Tibial artery (tissue), 4 donors: ENCODE measurements around the gene LDB1.

Experiments used
- DNase-seq, 2 donors: peaks; one replicate each; pipeline ENCODE4 v3.0.0-alpha.2; 2019
- H3K27ac ChIP-seq, 2 donors: fragments of 200-600 bp; sonication (generic) in 1 of 2; 1 replicate in 1 of 2; 2 replicates in 1 of 2; pipeline ENCODE4 v1.5.1; 2018 to 2019; ENCODE audit warnings: mild to moderate bottlenecking in 1 of 2
- H3K27me3 ChIP-seq, 2 donors: fragments of 200-600 bp; sonication (generic) in 1 of 2; one replicate each; pipeline versions ENCODE4 v1.5.1 to v1.6.0; 2016 to 2019
- H3K36me3 ChIP-seq, 3 donors: fragments of 200-600 bp; sonication (generic) in 2 of 3; one replicate each; pipeline ENCODE4 v1.5.1; 2016 to 2019; ENCODE audit warnings: mild to moderate bottlenecking in 2 of 3
- H3K4me1 ChIP-seq, 4 donors: fragments of 200-600 bp; sonication (generic) in 2 of 4; 1 replicate in 3 of 4; 2 replicates in 1 of 4; pipeline ENCODE4 v1.5.1; 2016 to 2019
- H3K4me3 ChIP-seq, 2 donors: fragments of 200-600 bp; sonication (generic) in 1 of 2; 1 replicate in 1 of 2; 2 replicates in 1 of 2; pipeline ENCODE4 v1.5.1; 2018 to 2019; ENCODE audit warnings: mild to moderate bottlenecking in 2 of 2
- H3K9me3 ChIP-seq, 3 donors: fragments of 200-600 bp; sonication (generic) in 1 of 3; one replicate each; pipeline ENCODE4 v1.5.1; 2016 to 2019
- CTCF ChIP-seq, 2 experiments: fragments of 200-600 bp in 1 of 2; fragments of 450-650 bp in 1 of 2; IDR thresholded peaks; one replicate each; pipeline ENCODE4 v1.5.1; 2017 to 2019; ENCODE audit warnings: antibody characterized with exemption in 2 of 2, mild to moderate bottlenecking in 1 of 2, moderate library complexity in 1 of 2
- intact Hi-C: fragments of 100-400 bp; cut with DNase I; formaldehyde crosslinking; loops from one replicate; pipeline ENCODE4 v1.15.0; 2023; ENCODE audit warnings: low total_unique reads

The LDB1 gene

GRCh38 chr10:102157224-102157623 is 37.1 kb upstream of the LDB1 start:
- DNase-seq: no peak
- Histone ChIP-seq H3K4me3 (no peak overlapping the region), H3K9me3 (no peaks in the 10 kb centered on the region), H3K27me3 (no peaks in the 10 kb centered on the region), H3K36me3 (peaks cover 57 to 75% (median 74%) of the 10 kb centered on the region in 3 donors), H3K4me1 (peaks cover 5 to 22% (median 11%) of the 10 kb centered on the region in 4 donors), H3K27ac (no peak overlapping the region)
- intact Hi-C loops: no loop called here
- TF ChIP-seq CTCF (IDR thresholded peaks at IDR 0.05): no peak

GRCh38 chr10:102154466-102155116 is 34.4 kb upstream of the LDB1 start:
- no peak for TF ChIP-seq CTCF (IDR thresholded peaks at IDR 0.05)
- intact Hi-C loops: no loop called here
- Histone ChIP-seq H3K4me3 (no peak overlapping the region), H3K27ac (no peak overlapping the region), H3K4me1 (peaks cover 5 to 26% (median 15%) of the 10 kb centered on the region in 4 donors), H3K36me3 (peaks cover 30 to 59% (median 58%) of the 10 kb centered on the region in 3 donors), H3K9me3 (no peaks in the 10 kb centered on the region), H3K27me3 (no peaks in the 10 kb centered on the region)
- DNase-seq: no peak

- no peak for DNase-seq
- Histone ChIP-seq H3K9me3 (no peaks in the 10 kb centered on the region), H3K27me3 (no peaks in the 10 kb centered on the region), H3K4me1 (peaks cover 5 to 26% (median 15%) of the 10 kb centered on the region in 4 donors), H3K27ac (peak overlapping the region; percentile 78 to 89), H3K4me3 (peak overlapping the region; percentile 64 to 75), H3K36me3 (peaks cover 31 to 59% (median 58%) of the 10 kb centered on the region in 3 donors)
- intact Hi-C loops: no loop called here
- TF ChIP-seq CTCF (IDR thresholded peaks at IDR 0.05): no peak
Observed at GRCh38 chr10:102153093-102153620, 33.0 kb upstream of the LDB1 start.

GRCh38 chr10:102152545-102152890 is 32.4 kb upstream of the LDB1 start:
- H3K27me3 ChIP-seq: no peaks in the 10 kb centered on the region
- H3K4me1 ChIP-seq: peaks cover 5 to 26% (median 15%) of the 10 kb centered on the region in 4 donors
- DNase-seq: no peak
- no peak for TF ChIP-seq CTCF (IDR thresholded peaks at IDR 0.05)
- H3K27ac ChIP-seq: peak overlapping the region; percentile 78 to 89
- peak overlapping the region; percentile 64 to 75 for H3K4me3 ChIP-seq
- no peaks in the 10 kb centered on the region for H3K9me3 ChIP-seq
- peaks cover 29 to 57% (median 57%) of the 10 kb centered on the region in 3 donors for H3K36me3 ChIP-seq
- intact Hi-C loops: loop anchor here (1.0 kb wide), 1 partner anchor 20 kb away; no protein-coding TSS in a partner anchor

GRCh38 chr10:102151774-102152544 is 31.8 kb upstream of the LDB1 start, which contains the start of gene NOLC1:
NOLC1 (plus strand) TSS chr10:102152389; CDS start chr10:102152411, 22 bp downstream.
- no peaks in the 10 kb centered on the region for H3K27me3 ChIP-seq
- DNase-seq: peak; percentile 99 to 100
- peak within 1 kb of the TSS; percentile 64 to 75 for H3K4me3 ChIP-seq
- peaks cover 23 to 57% (median 56%) of the 10 kb centered on the region in 3 donors for H3K36me3 ChIP-seq
- no peak for TF ChIP-seq CTCF (IDR thresholded peaks at IDR 0.05)
- intact Hi-C loops: loop anchor here (1.0 kb wide), 1 partner anchor 20 kb away; no protein-coding TSS in a partner anchor
- H3K9me3 ChIP-seq: no peaks in the 10 kb centered on the region
- H3K4me1 ChIP-seq: peaks cover 5 to 26% (median 15%) of the 10 kb centered on the region in 4 donors
- peak within 1 kb of the TSS; percentile 78 to 89 for H3K27ac ChIP-seq
